WERI-Rb-1 (cell line): Measurements from ENCODE around the gene ZNF778.

Source experiments
- DNase-seq: peaks from one replicate; pipeline ENCODE4 v3.0.0-alpha.2; 2020
- H3K27ac ChIP-seq: fragments of 250-450 bp; sonication (Bioruptor Pico); 2 replicates; pipeline ENCODE4 v1.5.1; 2020; ENCODE audit warnings: mild to moderate bottlenecking, moderate library complexity
- H3K27me3 ChIP-seq: fragments of 250-450 bp; sonication (Bioruptor Pico); 2 replicates; pipeline ENCODE4 v1.5.1; 2021; ENCODE audit warnings: mild to moderate bottlenecking, low read depth, moderate library complexity; ENCODE audit not compliant: insufficient read depth, severe bottlenecking
- H3K36me3 ChIP-seq: fragments of 250-450 bp; sonication (Bioruptor Pico); 2 replicates; pipeline ENCODE4 v1.5.1; 2020; ENCODE audit warnings: mild to moderate bottlenecking, moderate library complexity
- H3K4me3 ChIP-seq: 2 replicates; pipeline ENCODE4 v1.5.1; 2011; ENCODE audit warnings: low read depth, mild to moderate bottlenecking, control low read depth, low read length
- H3K9me3 ChIP-seq: fragments of 250-450 bp; sonication (Bioruptor Pico); 2 replicates; pipeline ENCODE4 v1.5.1; 2021; ENCODE audit warnings: mild to moderate bottlenecking, moderate library complexity; ENCODE audit not compliant: severe bottlenecking
- TF ChIP-seq, protein P1 (sequence below): IDR thresholded peaks from 2 replicates; pipeline ENCODE4 v1.5.1; 2011; ENCODE audit warnings: low read depth, mild to moderate bottlenecking, control low read depth, inconsistent platforms, low read length

ZNF778 gene

DNA sequence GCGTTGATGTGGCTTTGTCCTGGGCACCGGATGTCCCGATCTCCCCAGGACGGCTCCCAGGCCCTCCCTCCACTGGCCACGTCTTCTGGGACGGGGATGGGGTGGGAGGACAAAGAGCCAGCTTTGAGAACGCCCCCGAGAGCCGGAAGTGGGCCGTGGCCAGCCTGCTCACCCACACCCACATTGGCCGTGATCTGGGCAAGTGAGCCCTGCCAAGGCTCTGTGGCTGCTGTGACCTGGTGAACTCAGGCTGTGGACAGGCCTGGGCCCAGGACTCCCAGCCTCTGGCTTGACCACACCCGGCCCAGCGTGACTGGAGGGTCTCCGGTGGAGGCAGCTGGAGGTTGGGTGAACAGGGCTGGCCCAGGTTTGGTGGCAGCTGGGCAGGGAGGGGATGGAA is 42.6 kb upstream of the ZNF778 start:
- DNase-seq = no peak
- H3K9me3 ChIP-seq = no peaks in the 10 kb centered on the region
- TF ChIP-seq, protein P1, sequence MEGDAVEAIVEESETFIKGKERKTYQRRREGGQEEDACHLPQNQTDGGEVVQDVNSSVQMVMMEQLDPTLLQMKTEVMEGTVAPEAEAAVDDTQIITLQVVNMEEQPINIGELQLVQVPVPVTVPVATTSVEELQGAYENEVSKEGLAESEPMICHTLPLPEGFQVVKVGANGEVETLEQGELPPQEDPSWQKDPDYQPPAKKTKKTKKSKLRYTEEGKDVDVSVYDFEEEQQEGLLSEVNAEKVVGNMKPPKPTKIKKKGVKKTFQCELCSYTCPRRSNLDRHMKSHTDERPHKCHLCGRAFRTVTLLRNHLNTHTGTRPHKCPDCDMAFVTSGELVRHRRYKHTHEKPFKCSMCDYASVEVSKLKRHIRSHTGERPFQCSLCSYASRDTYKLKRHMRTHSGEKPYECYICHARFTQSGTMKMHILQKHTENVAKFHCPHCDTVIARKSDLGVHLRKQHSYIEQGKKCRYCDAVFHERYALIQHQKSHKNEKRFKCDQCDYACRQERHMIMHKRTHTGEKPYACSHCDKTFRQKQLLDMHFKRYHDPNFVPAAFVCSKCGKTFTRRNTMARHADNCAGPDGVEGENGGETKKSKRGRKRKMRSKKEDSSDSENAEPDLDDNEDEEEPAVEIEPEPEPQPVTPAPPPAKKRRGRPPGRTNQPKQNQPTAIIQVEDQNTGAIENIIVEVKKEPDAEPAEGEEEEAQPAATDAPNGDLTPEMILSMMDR = no peak
- no peak overlapping the region for H3K27ac ChIP-seq
- no peaks in the 10 kb centered on the region for H3K27me3 ChIP-seq
- no peaks in the 10 kb centered on the region for H3K36me3 ChIP-seq
- H3K4me3 ChIP-seq = no peak overlapping the region

- no peak overlapping the region for H3K4me3 ChIP-seq
- no peak for DNase-seq
- TF ChIP-seq, protein P1 = no peak
- no peaks in the 10 kb centered on the region for H3K9me3 ChIP-seq
- H3K27ac ChIP-seq = no peak overlapping the region
- no peaks in the 10 kb centered on the region for H3K27me3 ChIP-seq
- no peaks in the 10 kb centered on the region for H3K36me3 ChIP-seq
These were observed 42.0 kb upstream of the ZNF778 start for GRCh38 chr16:89175280-89176146.

- DNase-seq = no peak
- Histone ChIP-seq H3K27me3 (no peaks in the 10 kb centered on the region), H3K9me3 (no peaks in the 10 kb centered on the region), H3K4me3 (no peak overlapping the region), H3K27ac (no peak overlapping the region), H3K36me3 (no peaks in the 10 kb centered on the region)
- TF ChIP-seq, protein P1 = no peak
These were observed 41.3 kb upstream of the ZNF778 start for GRCh38 chr16:89176147-89176690.

- Histone ChIP-seq H3K27me3 (no peaks in the 10 kb centered on the region), H3K4me3 (no peak overlapping the region), H3K36me3 (no peaks in the 10 kb centered on the region), H3K9me3 (no peaks in the 10 kb centered on the region), H3K27ac (no peak overlapping the region)
- TF ChIP-seq, protein P1 = no peak
- no peak for DNase-seq
These were observed 40.8 kb upstream of the ZNF778 start for GRCh38 chr16:89176717-89177116.

- DNase-seq = no peak
- Histone ChIP-seq H3K27me3 (no peaks in the 10 kb centered on the region), H3K27ac (no peak overlapping the region), H3K9me3 (no peaks in the 10 kb centered on the region), H3K36me3 (no peaks in the 10 kb centered on the region), H3K4me3 (no peak overlapping the region)
- TF ChIP-seq, protein P1 = no peak
These were observed 40.0 kb upstream of the ZNF778 start for GRCh38 chr16:89177501-89177900.
